ENCODE data around the gene PRDM16.

DNA sequence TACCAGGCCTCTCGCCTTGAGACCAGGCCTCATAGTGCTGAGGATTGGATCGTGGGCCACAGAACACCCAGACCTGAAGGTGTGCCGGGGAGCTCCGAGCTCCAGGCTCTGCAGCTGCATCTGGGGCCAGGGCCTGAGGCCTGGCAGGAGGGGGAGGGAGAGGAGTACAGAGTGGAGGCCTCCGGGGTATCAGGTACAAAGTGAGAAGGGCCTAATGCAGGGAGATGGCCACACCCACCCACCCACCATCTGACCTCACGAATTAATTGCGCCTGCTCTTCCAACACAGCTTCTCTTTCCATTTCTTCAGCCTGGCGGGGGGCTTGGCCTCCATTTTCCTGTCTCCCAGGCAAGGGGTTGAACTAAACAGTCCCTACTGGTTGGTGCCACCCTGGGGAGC is 286.1 kb downstream of the PRDM16 start:
- TF ChIP-seq MAX (IDR thresholded peaks at IDR 0.05; ENCODE audit: low read depth), result no peak
- no peak for TF ChIP-seq EZH2phosphoT487 (IDR thresholded peaks at IDR 0.05; ENCODE audit: borderline replicate concordance, low read depth)

Measured in SK-N-SH (cell line).